Placental pericyte (primary cell): ENCODE measurements around the gene SLC44A3. TPM values are rescaled to one million over a fixed set of nuclear protein-coding genes. Genes with fewer than 3 reads are reported as not detected.

Experiments used
- total RNA-seq: library from RNA; depleted of rRNA; stranded (reverse); fragments of >200 nt; gene quantifications from 2 replicates; pipeline ENCODE4 v1.2.3, GENCODE V29; 2012

Gene SLC44A3, protein sequence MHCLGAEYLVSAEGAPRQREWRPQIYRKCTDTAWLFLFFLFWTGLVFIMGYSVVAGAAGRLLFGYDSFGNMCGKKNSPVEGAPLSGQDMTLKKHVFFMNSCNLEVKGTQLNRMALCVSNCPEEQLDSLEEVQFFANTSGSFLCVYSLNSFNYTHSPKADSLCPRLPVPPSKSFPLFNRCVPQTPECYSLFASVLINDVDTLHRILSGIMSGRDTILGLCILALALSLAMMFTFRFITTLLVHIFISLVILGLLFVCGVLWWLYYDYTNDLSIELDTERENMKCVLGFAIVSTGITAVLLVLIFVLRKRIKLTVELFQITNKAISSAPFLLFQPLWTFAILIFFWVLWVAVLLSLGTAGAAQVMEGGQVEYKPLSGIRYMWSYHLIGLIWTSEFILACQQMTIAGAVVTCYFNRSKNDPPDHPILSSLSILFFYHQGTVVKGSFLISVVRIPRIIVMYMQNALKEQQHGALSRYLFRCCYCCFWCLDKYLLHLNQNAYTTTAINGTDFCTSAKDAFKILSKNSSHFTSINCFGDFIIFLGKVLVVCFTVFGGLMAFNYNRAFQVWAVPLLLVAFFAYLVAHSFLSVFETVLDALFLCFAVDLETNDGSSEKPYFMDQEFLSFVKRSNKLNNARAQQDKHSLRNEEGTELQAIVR
- total RNA-seq: 0.29 and 1.5 TPM in 2 replicates

DNA sequence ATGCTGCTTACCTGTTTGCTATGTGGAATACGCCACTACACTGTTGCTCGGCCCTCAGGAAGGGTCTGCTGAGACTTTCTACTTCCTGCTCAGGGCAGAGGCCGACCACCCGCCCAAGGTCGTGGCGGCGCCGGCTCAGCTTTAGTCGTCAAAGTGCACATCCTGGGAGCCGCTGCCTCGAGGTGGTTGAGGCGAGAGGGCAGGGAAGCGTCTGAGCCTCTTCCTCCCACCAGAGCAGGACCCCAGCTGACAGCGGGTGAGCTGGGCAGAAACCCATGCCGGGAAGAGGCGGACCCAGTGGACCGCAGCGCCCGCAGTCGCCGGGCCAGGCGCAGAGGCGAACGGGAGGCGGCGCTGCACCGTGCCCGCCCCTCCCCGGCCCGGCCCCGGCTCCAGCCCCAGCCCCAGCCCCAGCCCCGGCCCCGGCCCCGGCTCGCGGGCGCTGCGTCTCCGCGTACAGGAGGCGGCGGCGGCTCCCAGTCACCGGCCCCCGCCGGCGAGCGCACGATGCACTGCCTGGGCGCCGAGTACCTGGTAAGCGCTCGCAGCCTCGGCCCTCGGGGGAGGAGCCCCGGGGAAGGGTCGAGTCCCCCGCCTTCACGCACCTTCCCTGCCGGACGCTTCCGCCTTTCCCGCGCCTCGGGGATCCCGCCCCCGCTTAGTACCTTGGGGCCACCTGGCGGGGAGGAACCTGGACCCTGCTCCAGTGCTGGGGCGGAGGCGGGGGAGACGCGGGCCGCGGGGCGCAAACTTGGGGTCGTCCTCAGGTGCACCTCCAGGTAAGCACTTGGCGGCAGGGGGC, at the start of gene SLC44A3:
SLC44A3 (plus strand) TSS at position 413 of the 802 bp plus-strand sequence; CDS start at position 508, 95 bp downstream.

GRCh38 chr1:94926915-94927404, 106.8 kb downstream of the SLC44A3 start, which contains the start of gene CNN3:
CNN3 (minus strand) TSS chr1:94927110; CDS start chr1:94926894, 216 bp downstream.

Other genes with a start within 250 kb of the SLC44A3 start
- 399 and 439 TPM in 2 replicates for gene CNN3, start 106.8 kb downstream of the SLC44A3 start, total RNA-seq